Measurements from ENCODE around the gene VASH2. TPM values are rescaled to one million over a fixed set of nuclear protein-coding genes. Genes with fewer than 3 reads are reported as not detected.
A peak's percentile ranks its signal among the peaks of the same experiment; 100 is the strongest.
"Not testable (repeated sequence)": the region's sequence is repeated elsewhere in the genome, so short reads cannot be mapped to it uniquely, and the experiment has no call there.

The VASH2 gene
- total and polyA plus RNA-seq, 2 donors: 0.82 to 7.6 TPM

DNA sequence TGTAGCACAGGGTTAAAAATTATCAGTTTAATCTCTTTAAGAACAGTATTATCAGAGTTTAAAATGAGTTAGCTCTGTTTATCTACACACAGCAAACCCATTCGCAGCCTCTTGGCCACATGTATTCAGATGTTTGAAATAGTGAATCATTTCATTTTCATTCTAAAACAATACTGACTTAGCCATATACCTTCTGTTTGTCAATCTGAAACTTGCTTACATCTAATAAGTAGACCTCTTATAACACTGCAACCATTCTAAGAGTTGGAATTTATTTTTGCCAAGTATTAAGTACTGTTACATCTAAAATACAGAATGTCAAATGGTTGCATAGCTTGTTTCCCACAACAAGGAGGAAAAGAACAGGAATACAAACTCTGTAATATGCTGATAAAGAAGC, 39.9 kb downstream of the VASH2 start:
- H3K9me3 ChIP-seq (ENCODE audit: control insufficient read depth in 2 of 2, insufficient read depth in 1 of 2, low read length in 1 of 2): no peaks in the 10 kb centered on the region
- no peak overlapping the region for H3K4me3 ChIP-seq (ENCODE audit: low read length in 2 of 2)
- no peaks in the 10 kb centered on the region for H3K27me3 ChIP-seq (ENCODE audit: control insufficient read depth in 2 of 2, insufficient read depth in 1 of 2, low read length in 1 of 2)
- no peak for DNase-seq (ENCODE audit: low read depth in 6 of 9, low spot score in 9 of 9)
- H3K36me3 ChIP-seq (ENCODE audit: control insufficient read depth in 2 of 2, insufficient read depth in 2 of 2, low read length in 1 of 2): peaks cover 3 to 24% of the 10 kb centered on the region in 2 donors
- no peak overlapping the region for H3K27ac ChIP-seq (ENCODE audit: low read depth in 1 of 2, low read length in 1 of 2)
- 96% methylated on average over 1 of the region's 1 CpG for WGBS
- H3K4me1 ChIP-seq (ENCODE audit: control insufficient read depth in 2 of 2, insufficient read depth in 2 of 2, low read length in 2 of 2): no peaks in the 10 kb centered on the region

DNA sequence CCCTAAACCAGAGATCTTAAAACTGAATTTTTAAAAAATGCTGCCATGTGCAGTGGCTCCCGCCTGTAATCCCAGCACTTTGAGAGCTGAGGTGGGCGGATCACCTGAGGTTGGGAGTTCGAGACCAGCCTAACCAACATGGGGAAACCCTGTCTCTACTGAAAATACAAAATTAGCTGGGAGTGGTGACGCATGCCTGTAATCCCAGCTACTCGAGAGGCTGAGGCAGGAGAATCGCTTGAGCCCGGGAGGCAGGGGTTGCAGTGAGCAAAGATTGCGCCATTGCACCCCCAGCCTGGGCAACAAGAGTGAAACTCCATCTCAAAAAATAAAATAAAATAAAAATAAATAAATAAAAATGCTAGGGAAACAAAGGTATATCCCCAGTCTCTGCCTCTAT, 43.6 kb downstream of the VASH2 start:
- 97% methylated on average over 8 of the region's 8 CpGs for WGBS
- not testable (repeated sequence) for H3K27ac ChIP-seq (ENCODE audit: low read depth in 1 of 2, low read length in 1 of 2); DNase-seq (ENCODE audit: low read depth in 6 of 9, low spot score in 9 of 9); H3K27me3 ChIP-seq (ENCODE audit: control insufficient read depth in 2 of 2, insufficient read depth in 1 of 2, low read length in 1 of 2); H3K4me3 ChIP-seq (ENCODE audit: low read length in 2 of 2); H3K9me3 ChIP-seq (ENCODE audit: control insufficient read depth in 2 of 2, insufficient read depth in 1 of 2, low read length in 1 of 2); H3K4me1 ChIP-seq (ENCODE audit: control insufficient read depth in 2 of 2, insufficient read depth in 2 of 2, low read length in 2 of 2)
- peaks cover 10 to 35% of the 10 kb centered on the region in 2 donors for H3K36me3 ChIP-seq (ENCODE audit: control insufficient read depth in 2 of 2, insufficient read depth in 2 of 2, low read length in 1 of 2)

DNA sequence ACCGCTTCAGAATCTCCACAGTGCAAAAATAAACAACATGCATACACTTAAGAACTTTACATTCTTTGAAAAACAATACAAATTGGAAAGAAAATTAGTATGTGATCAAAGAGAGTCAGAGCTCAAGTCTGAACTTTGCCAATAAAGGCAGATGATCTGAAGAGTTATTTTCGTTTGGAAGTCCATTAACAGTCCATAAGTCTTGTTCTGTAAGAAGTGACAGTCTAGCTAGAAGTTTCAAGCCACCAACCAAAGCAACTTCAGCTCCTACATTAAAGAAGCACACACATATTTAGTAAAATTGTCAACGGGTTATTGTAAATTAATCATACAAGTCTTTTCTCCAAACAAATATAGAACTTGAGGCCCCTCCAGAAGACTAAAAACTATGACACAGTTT, 44.6 kb downstream of the VASH2 start:
- 97% methylated on average over 3 of the region's 3 CpGs for WGBS

DNA sequence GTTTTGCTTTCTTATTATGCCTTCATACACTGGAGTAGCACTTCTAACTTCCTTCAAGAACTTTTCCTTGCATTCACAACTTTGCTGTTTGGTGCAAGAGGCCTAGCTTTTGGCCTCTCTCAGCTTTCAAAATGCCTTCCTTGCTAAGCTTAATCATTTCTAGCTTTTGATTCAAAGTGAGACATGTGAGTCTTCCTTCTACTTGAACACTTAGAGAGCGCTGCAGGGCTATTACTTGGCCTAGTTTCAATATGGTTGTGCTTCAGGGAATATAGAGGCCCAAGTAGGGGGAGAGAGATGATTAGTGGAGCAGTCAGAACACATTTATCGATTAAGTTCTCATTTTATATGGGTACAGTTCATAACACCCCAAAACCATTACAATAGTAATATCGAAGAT, 52.9 kb downstream of the VASH2 start:
- Histone ChIP-seq H3K4me1 (ENCODE audit: control insufficient read depth in 2 of 2, insufficient read depth in 2 of 2, low read length in 2 of 2) (no peaks in the 10 kb centered on the region), H3K9me3 (ENCODE audit: control insufficient read depth in 2 of 2, insufficient read depth in 1 of 2, low read length in 1 of 2) (no peaks in the 10 kb centered on the region), H3K36me3 (ENCODE audit: control insufficient read depth in 2 of 2, insufficient read depth in 2 of 2, low read length in 1 of 2) (peaks cover 21 to 60% of the 10 kb centered on the region in 2 donors), H3K4me3 (ENCODE audit: low read length in 2 of 2) (no peak overlapping the region), H3K27me3 (ENCODE audit: control insufficient read depth in 2 of 2, insufficient read depth in 1 of 2, low read length in 1 of 2) (no peaks in the 10 kb centered on the region), H3K27ac (ENCODE audit: low read depth in 1 of 2, low read length in 1 of 2) (no peak overlapping the region)
- 100% methylated on average over 3 of the region's 3 CpGs for WGBS
- DNase-seq (ENCODE audit: low read depth in 6 of 9, low spot score in 9 of 9): no peak

More for the DNA sequence above, 44.6 kb downstream of the VASH2 start:
- H3K4me1 ChIP-seq (ENCODE audit: control insufficient read depth in 2 of 2, insufficient read depth in 2 of 2, low read length in 2 of 2): no peaks in the 10 kb centered on the region
- no peak overlapping the region for H3K4me3 ChIP-seq (ENCODE audit: low read length in 2 of 2)
- no peaks in the 10 kb centered on the region for H3K27me3 ChIP-seq (ENCODE audit: control insufficient read depth in 2 of 2, insufficient read depth in 1 of 2, low read length in 1 of 2)
- peaks cover 13 to 39% of the 10 kb centered on the region in 2 donors for H3K36me3 ChIP-seq (ENCODE audit: control insufficient read depth in 2 of 2, insufficient read depth in 2 of 2, low read length in 1 of 2)
- H3K27ac ChIP-seq (ENCODE audit: low read depth in 1 of 2, low read length in 1 of 2): no peak overlapping the region
- no peaks in the 10 kb centered on the region for H3K9me3 ChIP-seq (ENCODE audit: control insufficient read depth in 2 of 2, insufficient read depth in 1 of 2, low read length in 1 of 2)
- no peak for DNase-seq (ENCODE audit: low read depth in 6 of 9, low spot score in 9 of 9)

DNA sequence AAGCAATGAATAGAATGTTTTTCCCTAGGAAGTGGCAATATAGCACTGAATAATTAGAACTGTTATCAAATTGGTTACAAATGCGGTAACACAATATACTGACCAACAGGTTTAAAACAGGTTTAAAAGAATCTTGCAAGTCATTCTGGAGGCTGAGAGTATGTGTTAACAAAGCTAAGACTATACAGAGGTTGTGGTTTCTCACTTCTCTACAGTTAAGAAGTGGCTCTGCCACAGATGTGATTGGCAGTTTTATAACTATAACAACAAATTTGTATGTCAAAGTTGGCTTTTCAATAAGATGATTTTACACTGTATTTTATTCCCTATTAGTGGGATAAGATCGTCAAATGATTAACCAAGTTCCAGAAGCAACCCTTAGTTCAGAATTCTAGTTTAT, 58.2 kb downstream of the VASH2 start:
- H3K9me3 ChIP-seq (ENCODE audit: control insufficient read depth in 2 of 2, insufficient read depth in 1 of 2, low read length in 1 of 2): no peaks in the 10 kb centered on the region
- no peak overlapping the region for H3K27ac ChIP-seq (ENCODE audit: low read depth in 1 of 2, low read length in 1 of 2)
- H3K4me3 ChIP-seq (ENCODE audit: low read length in 2 of 2): no peak overlapping the region
- H3K27me3 ChIP-seq (ENCODE audit: control insufficient read depth in 2 of 2, insufficient read depth in 1 of 2, low read length in 1 of 2): no peaks in the 10 kb centered on the region
- no peaks in the 10 kb centered on the region for H3K4me1 ChIP-seq (ENCODE audit: control insufficient read depth in 2 of 2, insufficient read depth in 2 of 2, low read length in 2 of 2)
- no peak for DNase-seq (ENCODE audit: low read depth in 6 of 9, low spot score in 9 of 9)
- WGBS: 56% methylated on average over 2 of the region's 2 CpGs
- peaks cover 18 to 39% of the 10 kb centered on the region in 2 donors for H3K36me3 ChIP-seq (ENCODE audit: control insufficient read depth in 2 of 2, insufficient read depth in 2 of 2, low read length in 1 of 2)

DNA sequence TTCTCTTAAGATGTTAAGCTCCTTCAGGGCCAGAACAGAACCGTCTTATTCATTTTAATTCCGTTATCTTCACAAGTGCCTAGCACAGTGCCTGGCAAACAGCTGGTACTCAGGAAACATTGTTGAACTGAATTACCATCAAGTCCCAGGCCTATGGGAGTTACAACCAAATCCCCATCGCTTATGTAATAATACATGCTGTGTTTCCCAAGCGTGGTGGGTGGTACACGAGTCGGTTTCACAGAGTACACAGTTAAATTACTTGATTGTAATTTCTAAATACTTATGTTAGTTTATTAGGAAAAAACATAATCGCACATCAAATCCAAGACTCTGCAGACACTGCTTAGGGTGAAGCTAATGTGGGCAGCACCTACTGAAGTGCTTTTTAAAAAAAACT, 64.3 kb downstream of the VASH2 start:
- Histone ChIP-seq H3K9me3 (ENCODE audit: control insufficient read depth in 2 of 2, insufficient read depth in 1 of 2, low read length in 1 of 2) (no peaks in the 10 kb centered on the region), H3K27ac (ENCODE audit: low read depth in 1 of 2, low read length in 1 of 2) (peak overlapping the region; percentile 18 to 95), H3K27me3 (ENCODE audit: control insufficient read depth in 2 of 2, insufficient read depth in 1 of 2, low read length in 1 of 2) (no peaks in the 10 kb centered on the region), H3K36me3 (ENCODE audit: control insufficient read depth in 2 of 2, insufficient read depth in 2 of 2, low read length in 1 of 2) (peaks cover 3 to 7% of the 10 kb centered on the region in 2 donors), H3K4me1 (ENCODE audit: control insufficient read depth in 2 of 2, insufficient read depth in 2 of 2, low read length in 2 of 2) (peaks cover 4 to 7% of the 10 kb centered on the region in 2 donors), H3K4me3 (ENCODE audit: low read length in 2 of 2) (peak overlapping the region; percentile 77 to 83)
- WGBS: 27% methylated on average over 7 of the region's 7 CpGs
- DNase-seq (ENCODE audit: low read depth in 6 of 9, low spot score in 9 of 9): peak in 1 of 9 donors; percentile 9

DNA sequence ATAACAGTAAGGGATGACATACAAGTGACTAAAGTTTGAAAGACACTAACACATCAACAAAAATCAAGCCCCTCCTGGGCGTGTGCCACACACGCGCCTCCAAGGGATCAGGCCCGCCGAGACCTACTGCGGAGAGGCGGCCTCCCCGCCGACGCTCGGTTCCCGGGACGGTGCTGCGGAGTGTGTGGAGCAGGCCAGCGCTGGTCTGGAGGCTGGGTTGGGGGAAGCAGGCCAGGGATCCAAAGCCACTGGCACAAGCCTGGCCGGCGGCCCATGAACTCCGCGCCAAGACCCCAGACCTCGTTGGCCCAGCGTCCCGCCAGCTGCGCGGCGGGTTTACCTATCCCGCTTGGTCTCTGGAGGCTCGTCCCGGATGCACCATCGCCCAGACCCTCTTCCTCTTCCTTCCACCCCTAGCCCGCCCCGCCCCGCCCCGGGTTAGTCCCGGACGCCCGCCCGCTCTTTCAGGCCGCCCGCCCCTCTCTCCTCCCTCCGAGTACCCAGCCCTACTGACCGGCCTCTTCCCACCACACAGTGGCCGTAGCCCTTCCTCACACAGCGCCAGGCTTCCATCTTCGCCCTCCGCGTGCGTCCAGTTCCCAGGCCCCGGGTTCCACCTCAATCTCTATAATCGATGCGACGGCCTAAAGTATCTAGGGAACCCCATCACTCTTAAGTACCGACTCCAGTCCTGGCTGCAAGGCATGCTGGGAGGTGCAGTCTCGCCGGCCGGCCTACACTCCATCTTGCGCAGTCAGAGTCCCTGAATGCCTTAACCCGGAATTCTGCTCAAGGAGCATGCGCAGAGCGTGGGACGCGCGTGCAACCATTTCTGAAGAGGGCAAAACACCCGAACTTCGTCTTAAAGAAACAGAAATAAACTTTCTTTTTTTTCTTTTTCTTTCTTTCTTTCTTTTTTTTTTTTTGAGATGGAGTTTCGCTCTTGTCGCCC, 65.0 kb downstream of the VASH2 start, which contains the start of gene ANGEL2:
TSS of gene ANGEL2 (minus strand) at position 769 of the 952 bp plus-strand sequence. CDS start at position 573, 196 bp downstream.
- WGBS: under 1% methylated on average over 66 of the region's 66 CpGs
- peaks cover 4 to 7% of the 10 kb centered on the region in 2 donors for H3K4me1 ChIP-seq (ENCODE audit: control insufficient read depth in 2 of 2, insufficient read depth in 2 of 2, low read length in 2 of 2)

DNA sequence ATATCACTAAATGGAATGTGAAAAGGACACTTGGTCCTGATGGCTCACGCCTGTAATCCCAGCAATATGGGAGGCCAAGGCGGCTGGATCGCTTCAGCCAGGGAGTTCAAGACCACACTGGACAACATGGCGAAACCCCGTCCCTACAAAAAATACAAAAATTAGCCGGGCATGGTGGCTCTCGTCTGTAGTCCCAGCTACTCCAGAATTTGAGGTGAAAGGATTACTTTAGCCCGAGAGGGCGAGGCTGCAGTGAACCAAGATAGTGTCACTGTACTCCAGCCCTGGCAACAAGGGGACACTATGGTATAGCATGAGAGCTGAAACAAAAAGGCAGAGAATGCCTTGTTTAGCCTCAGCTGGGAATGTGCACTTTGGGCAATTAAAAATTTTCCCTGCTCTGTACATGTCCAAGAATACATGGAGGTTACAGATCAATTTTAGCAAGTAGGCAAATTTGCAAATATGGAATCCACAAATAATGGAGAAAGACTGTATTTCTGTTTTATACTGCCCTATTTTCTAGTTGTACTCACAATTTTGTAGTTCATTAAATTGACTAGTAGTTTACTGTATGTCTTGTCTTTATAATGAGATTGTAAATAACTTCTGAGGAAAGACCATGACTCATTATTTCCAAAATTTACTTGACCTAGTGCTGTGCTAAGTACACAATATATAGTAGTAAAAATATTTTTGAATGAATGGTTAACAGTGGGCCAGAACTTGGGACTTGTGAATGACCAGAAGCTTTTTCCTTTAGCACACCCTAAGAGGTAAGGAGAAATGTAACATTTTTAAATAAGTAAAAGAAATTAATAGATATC, 67.3 kb downstream of the VASH2 start:
- DNase-seq (ENCODE audit: low read depth in 6 of 9, low spot score in 9 of 9): no peak
- Histone ChIP-seq H3K4me1 (ENCODE audit: control insufficient read depth in 2 of 2, insufficient read depth in 2 of 2, low read length in 2 of 2) (peaks cover 4 to 7% of the 10 kb centered on the region in 2 donors), H3K9me3 (ENCODE audit: control insufficient read depth in 2 of 2, insufficient read depth in 1 of 2, low read length in 1 of 2) (no peaks in the 10 kb centered on the region), H3K36me3 (ENCODE audit: control insufficient read depth in 2 of 2, insufficient read depth in 2 of 2, low read length in 1 of 2) (peaks cover 0 to 3% of the 10 kb centered on the region in 2 donors), H3K27me3 (ENCODE audit: control insufficient read depth in 2 of 2, insufficient read depth in 1 of 2, low read length in 1 of 2) (no peaks in the 10 kb centered on the region), H3K4me3 (ENCODE audit: low read length in 2 of 2) (no peak overlapping the region), H3K27ac (ENCODE audit: low read depth in 1 of 2, low read length in 1 of 2) (no peak overlapping the region)
- WGBS: 99% methylated on average over 9 of the region's 9 CpGs

More for the DNA sequence above, 65.0 kb downstream of the VASH2 start, which contains the start of gene ANGEL2:
- Histone ChIP-seq H3K27ac (ENCODE audit: low read depth in 1 of 2, low read length in 1 of 2) (peak within 1 kb of the TSS; percentile 95), H3K9me3 (ENCODE audit: control insufficient read depth in 2 of 2, insufficient read depth in 1 of 2, low read length in 1 of 2) (no peaks in the 10 kb centered on the region), H3K36me3 (ENCODE audit: control insufficient read depth in 2 of 2, insufficient read depth in 2 of 2, low read length in 1 of 2) (peaks cover 3 to 7% of the 10 kb centered on the region in 2 donors), H3K4me3 (ENCODE audit: low read length in 2 of 2) (peak within 1 kb of the TSS; percentile 77 to 83), H3K27me3 (ENCODE audit: control insufficient read depth in 2 of 2, insufficient read depth in 1 of 2, low read length in 1 of 2) (no peaks in the 10 kb centered on the region)
- DNase-seq (ENCODE audit: low read depth in 6 of 9, low spot score in 9 of 9): peak; percentile 93 to 99 (median 97)

All from thymus (tissue), 11 donors.